HG03196 (cell line): Measurements from ENCODE around the gene ARHGAP27.
"Not testable (repeated sequence)": the region's sequence is repeated elsewhere in the genome, so short reads cannot be mapped to it uniquely, and the experiment has no call there.

ENCODE experiments used
- ATAC-seq: cut with Tn5 transposase; IDR thresholded peaks from one replicate; pipeline ENCODE4 v1.9.1; 2021; ENCODE audit not compliant: unreplicated experiment

Gene ARHGAP27, protein sequence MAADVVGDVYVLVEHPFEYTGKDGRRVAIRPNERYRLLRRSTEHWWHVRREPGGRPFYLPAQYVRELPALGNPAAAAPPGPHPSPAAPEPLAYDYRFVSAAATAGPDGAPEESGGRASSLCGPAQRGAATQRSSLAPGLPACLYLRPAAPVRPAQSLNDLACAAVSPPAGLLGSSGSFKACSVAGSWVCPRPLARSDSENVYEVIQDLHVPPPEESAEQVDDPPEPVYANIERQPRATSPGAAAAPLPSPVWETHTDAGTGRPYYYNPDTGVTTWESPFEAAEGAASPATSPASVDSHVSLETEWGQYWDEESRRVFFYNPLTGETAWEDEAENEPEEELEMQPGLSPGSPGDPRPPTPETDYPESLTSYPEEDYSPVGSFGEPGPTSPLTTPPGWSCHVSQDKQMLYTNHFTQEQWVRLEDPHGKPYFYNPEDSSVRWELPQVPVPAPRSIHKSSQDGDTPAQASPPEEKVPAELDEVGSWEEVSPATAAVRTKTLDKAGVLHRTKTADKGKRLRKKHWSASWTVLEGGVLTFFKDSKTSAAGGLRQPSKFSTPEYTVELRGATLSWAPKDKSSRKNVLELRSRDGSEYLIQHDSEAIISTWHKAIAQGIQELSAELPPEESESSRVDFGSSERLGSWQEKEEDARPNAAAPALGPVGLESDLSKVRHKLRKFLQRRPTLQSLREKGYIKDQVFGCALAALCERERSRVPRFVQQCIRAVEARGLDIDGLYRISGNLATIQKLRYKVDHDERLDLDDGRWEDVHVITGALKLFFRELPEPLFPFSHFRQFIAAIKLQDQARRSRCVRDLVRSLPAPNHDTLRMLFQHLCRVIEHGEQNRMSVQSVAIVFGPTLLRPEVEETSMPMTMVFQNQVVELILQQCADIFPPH

DNA sequence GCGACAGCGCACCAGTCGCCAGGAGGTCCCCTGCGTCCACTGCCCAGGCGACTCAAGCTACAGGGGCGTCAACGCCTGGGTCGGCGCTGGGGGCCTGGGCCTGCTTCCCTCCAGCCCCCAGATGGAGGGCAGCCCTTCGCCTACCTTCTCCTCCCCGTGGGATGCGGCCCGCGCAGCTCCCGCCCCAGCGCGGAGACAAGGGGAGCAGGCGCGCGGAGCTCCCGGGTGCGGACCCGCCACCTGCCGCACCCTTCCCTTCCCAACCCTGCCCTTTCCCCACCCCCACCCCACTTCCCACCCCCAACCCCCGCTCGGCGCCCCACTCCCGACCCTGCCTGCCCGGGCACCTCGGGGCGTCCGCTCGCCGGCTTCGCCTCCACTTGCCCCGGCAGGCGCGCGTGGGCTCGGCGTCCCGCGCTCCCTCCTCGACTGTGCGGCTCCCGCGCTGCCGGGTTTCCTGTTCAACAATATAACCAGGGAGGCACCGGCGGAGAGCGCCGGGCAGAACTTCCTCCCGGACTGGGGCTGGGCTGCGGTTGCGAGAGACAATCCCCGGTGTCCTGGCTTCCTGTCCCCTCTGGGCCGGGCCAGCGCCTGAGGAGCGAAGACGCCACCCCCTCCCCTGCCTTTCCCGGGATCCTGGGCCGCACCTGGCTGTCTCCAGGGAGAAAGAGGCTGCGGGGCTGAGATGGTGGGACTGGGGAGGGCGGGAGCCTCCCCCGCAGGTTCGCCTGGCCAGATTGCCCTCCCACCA, at the start of gene ARHGAP27:
Gene ARHGAP27 (minus strand): TSS at position 466 of the 754 bp plus-strand sequence. CDS start 2,591 bp downstream, outside the sequence.
- no peak for ATAC-seq

DNA sequence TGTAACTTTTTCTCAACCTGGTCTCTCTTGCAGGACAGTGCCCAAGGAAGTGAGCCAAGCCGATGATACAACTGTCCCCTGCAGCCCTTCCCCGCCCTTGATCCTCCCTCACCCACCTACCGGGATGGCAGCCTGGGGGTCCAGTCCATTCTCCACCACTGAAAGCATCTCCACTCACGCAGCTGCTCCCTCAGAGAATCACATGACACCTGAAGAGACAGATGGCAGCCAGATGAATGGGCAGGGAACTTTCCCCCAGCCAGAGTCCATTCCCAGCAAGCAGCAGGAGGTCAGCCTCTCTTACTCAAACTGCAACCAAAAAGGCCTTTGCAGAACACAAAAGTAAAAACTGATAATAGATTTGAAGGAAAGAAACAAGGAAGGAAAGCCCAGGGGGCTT, 49.6 kb upstream of the ARHGAP27 start:
- not testable (repeated sequence) for ATAC-seq

GRCh38 chr17:45475436-45475835, 42.8 kb upstream of the ARHGAP27 start:
- ATAC-seq = not testable (repeated sequence)

GRCh38 chr17:45472249-45472648, 39.6 kb upstream of the ARHGAP27 start:
- ATAC-seq = not testable (repeated sequence)

GRCh38 chr17:45469204-45469563, 36.5 kb upstream of the ARHGAP27 start:
- ATAC-seq = not testable (repeated sequence)

DNA sequence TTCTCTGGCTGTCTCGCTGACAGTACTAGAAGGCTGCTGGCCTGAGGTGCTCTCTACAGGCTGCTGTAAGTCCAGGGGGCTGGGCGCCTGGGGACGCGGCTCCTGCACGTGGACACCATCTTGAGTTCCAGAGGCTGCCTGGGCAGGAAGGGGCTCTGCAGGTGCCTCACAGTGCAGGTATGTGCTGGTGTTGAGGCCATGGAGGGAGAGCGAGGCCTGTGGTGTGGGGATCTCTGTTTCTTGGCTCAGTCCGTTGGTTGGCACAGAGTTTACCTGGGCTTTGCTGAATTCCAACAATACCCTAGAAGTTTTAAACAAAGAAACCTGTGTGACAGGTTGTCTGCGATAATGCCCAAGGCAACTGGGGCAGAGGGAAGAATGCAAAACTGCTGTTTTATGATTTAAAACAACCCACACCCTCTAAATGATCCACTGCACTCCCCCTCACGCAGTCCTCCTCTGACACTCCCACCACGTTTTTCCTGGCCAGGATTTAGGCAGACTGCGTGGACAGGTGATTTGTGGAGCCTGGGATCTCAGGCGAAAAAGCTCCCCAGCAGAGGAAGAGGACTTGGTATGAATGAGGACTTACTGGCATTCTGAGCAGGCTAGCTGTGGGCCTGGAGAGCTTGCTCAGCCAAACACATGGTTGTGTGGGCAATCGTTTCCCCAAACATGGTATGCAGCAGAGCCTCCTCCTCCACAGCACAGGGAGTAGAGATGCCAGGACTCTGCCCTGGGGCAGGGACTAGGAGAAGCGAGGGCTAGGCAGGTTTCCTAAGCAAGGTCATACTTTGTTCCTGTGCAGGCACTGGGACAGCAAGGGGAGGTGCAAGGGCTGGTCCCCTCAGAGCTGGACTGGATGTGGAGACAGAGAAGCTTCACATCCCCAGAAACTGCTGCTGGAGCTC, 35.9 kb upstream of the ARHGAP27 start:
- not testable (repeated sequence) for ATAC-seq

DNA sequence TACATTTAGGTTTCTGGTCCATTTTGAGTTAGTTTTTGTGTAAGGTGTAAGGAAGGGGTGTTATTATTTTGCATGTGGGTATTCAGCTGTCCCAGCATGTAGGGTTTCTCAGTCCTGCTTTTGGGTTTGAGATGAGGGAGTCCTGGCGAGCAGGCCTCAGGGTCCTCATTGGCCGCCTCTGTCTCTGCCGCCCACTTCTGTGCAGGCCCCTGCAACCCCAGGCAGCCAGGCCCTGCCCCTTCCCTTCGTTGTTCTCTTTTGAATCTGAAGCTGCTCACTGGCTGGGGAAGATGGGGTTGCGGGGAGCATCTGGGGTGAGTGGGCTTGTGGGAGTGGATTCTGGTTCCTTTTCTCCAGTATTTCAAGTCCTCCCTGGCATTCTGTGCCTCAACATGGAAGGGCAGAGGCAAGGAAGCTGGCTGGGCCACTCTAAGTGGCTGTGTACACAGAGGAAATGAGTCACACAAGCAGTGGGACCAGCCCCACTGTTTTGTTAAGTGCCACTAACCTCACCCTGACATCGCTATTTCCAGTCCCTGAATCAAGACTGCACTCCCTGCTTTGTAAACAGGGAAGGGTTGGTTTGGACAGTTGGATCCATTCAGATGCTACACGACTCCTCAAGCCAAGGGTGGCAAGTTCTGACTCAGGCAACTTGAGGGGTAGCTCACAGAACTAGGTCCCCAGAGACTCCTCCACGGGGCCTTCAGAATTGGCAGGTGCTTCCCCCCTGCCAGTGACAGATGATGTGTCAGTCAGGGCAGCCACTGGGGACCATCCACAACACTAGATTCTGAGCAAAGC, 29.1 kb upstream of the ARHGAP27 start:
- ATAC-seq = peak; percentile 76

DNA sequence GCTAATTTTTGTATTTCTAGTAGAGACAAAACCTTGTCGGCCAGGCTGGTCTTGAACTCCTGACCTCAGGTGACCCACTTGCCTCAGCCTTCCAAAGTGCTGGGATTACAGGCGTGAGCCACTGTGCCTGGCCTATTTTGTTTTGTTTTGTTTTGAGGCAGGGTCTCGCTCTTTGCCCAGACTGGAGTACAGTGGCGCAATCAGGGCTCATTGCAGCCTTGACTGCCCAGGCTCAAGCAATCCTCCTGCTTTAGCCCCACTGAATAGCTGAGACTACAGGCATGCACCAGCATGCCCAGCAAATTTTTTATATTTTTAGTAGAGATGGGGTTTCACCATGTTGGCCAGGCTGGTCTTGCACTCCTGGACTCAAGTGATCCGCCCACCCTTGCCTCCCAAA, 27.8 kb upstream of the ARHGAP27 start:
- ATAC-seq = not testable (repeated sequence)

- ATAC-seq = not testable (repeated sequence)
Observed at GRCh38 chr17:45454341-45454740, 21.7 kb upstream of the ARHGAP27 start.

DNA sequence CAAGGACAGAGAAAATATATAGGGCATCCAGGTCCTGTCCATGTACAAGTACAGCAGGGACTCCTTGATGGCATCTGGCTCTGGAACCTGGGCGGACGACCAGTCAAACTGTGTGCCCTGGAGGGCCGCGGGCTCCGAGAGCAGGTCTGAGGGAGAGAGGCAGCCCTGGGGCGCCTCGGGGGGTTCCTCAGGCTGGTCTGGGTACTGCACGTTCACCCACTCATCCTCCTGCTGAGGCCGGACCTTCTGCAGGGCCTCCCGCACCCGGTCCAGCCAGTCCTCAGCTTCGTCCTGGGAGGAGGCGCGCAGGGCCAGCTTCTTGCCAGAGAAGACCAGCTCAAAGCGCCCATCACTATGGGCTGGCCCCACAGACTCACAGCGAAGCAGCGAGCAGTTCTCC, 21.1 kb upstream of the ARHGAP27 start:
- not testable (repeated sequence) for ATAC-seq

DNA sequence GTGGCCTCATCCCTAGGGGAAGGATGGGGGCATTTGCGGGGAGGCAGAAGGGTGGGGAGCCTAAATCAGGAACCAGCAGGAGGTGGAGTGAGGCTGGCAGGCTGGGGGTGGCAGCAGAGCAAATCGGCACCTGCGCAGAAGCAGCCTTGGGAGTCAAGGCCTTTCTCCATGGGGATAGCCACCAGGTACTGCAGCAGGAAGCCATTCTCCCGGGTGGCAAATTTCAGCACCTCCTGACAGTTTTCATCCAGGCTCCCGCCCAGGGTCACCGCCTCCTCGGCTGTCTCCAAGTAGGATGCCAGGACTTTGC, 20.5 kb upstream of the ARHGAP27 start:
- ATAC-seq = not testable (repeated sequence)

DNA sequence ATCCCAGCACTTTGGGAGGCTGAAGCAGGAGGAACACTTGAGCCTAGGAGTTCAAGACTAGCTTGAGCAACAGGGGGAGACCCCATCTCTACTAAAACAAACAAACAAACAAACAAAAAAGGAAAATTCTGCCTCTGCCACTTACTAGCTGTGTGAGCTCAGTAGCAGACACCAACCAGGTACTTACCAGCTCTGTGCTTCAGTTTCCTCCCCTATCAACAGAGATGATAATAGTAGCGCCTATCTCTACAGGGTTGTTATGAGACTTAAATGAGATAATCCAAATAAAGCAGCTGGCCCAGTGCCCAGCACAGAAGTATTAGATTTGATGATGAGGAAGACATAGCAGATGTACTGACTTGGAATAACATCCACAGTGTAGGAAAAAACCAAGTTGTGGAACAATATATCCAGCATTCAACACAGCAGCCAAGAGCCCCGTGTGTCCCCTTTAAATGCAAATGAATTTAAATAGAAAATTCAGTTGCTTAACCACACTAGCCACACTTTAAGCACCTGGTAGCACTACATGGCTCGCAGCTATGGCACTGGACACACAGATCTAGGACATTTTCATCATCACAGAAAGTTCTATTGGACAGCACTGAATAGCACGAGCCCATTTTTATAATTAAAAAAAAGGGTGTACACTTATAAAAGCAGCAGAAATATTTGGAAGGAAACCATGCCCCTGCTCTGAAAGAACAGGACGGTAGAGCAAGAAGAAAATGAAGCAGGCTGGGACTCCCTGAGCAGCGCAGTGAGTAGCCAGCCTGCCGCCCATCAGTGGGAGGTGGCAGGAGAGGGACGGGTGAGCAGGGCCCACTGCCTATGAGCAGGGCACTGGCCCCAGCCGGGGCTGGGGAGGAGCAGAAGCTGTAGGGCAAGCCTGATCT, 19.9 kb upstream of the ARHGAP27 start:
- ATAC-seq = not testable (repeated sequence)

DNA sequence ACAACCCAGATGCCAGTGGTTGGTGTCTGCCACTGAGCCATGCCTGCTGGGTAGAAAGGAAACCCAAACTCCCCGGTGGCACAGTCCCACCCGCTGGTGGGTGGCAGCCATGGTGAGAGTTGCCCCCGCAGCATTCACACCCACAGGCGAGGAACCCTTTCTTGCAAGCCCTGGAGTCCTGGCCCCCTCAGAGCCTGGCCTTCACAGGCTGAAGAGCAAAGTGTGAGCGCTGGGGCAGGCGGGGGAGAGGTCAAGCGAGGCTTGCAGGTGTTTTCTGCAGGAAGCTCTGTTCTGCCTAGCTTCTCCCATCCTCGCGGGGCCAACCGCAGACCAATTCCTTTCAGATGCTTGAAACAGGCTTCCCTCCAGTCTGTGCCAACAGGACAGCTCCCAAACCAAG, 19.0 kb upstream of the ARHGAP27 start:
- ATAC-seq = not testable (repeated sequence)

DNA sequence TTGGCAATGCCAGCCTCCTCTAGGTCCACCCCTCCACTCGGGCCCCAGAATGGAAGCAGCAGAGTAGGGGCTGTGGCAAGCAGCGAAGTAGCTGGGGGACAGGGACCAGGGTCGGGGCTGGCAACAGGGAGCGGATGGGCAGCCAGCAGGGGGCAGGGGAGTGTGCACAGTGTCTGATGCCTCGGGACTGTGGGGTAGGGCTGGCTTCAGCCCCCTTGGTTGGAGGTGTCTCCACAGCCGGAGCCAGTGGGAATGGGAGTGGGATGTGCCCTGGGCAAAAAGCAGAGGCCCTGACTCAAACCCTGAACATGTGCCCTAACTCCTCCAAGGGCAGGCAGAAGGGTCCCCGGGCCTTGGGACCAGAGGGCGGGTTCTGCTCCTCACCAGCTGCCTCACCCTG, 18.5 kb upstream of the ARHGAP27 start:
- no peak for ATAC-seq

DNA sequence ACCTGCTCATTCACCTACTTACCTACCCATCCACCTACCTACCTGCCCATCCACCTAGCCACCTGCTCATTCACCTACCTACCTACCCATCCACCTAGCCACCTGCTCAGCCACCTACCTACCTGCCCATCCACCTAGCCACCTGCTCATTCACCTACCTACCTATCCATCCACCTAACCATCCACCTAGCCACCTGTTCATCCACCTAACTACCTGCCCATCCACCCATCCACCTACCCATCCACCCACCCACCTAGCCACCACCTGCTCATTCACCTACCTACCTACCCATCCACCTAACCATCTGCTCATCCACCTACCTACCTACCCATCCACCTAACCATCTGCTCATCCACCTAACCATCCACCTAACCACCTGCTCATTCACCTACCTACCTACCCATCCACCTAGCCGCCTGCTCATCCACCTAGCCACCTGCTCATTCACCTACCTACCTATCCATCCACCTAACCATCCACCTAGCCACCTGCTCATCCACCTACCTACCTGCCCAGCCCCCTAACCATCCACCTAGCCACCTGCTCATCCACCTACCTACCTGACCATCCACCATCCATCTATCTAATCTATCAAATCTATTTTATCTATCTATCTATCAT, 17.1 kb upstream of the ARHGAP27 start:
- not testable (repeated sequence) for ATAC-seq

DNA sequence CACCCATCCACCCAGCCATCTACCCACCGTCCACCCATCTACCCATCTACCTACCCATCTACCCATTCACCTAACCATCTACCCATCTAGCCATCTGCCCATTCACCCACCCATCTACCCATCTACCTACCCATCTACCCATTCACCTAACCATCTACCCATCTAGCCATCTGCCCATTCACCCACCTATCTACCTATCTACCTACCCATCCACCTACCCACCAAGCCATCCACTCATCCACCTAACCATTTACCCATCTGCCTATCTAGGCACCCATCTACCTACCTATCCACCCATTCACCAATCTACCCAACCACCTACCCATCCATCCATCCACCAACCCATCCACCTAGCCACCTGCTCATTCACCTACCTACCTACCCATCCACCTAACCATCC, 16.6 kb upstream of the ARHGAP27 start:
- not testable (repeated sequence) for ATAC-seq

GRCh38 chr17:45448483-45448882, 15.8 kb upstream of the ARHGAP27 start:
- ATAC-seq = not testable (repeated sequence)

DNA sequence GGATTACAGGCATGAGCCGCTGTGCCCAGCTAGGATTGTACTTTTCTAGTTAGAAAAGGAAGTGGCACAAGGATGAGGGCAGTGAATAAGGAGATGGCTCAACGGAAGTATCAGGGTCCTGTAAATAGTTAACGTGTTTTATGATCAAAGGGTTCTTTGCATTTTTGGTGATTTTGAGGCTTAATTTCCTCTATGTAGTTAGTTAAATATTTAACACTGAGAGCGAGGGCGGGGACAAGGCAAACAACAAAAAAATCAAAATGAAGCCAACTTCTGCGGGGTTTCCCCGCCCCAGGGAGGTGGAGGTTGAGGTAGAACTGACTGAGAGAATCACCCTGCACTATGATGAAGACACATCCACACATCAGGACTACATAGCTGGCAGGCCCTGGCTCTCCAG, 15.4 kb upstream of the ARHGAP27 start:
- ATAC-seq = not testable (repeated sequence)
